ENCODE measurements around the gene PALD1.

GRCh38 chr10:70480239-70480861 lies 1.8 kb downstream of the PALD1 start:
- no peak for TF ChIP-seq POLR2A (IDR thresholded peaks at IDR 0.05; ENCODE audit: low read length)
- no peak for TF ChIP-seq GATA1 (IDR thresholded peaks at IDR 0.05; ENCODE audit: low read depth, low read length)

All from erythroblast (primary cell).